ENCODE data around the gene CDKN1A. TPM values are rescaled to one million over a fixed set of nuclear protein-coding genes. Genes with fewer than 3 reads are reported as not detected.
"Not testable (repeated sequence)": the region's sequence is repeated elsewhere in the genome, so short reads cannot be mapped to it uniquely, and the experiment has no call there.

CDKN1A gene
- polyA plus RNA-seq, 10 donors, result 84.2 to 180 (median 118) TPM

DNA sequence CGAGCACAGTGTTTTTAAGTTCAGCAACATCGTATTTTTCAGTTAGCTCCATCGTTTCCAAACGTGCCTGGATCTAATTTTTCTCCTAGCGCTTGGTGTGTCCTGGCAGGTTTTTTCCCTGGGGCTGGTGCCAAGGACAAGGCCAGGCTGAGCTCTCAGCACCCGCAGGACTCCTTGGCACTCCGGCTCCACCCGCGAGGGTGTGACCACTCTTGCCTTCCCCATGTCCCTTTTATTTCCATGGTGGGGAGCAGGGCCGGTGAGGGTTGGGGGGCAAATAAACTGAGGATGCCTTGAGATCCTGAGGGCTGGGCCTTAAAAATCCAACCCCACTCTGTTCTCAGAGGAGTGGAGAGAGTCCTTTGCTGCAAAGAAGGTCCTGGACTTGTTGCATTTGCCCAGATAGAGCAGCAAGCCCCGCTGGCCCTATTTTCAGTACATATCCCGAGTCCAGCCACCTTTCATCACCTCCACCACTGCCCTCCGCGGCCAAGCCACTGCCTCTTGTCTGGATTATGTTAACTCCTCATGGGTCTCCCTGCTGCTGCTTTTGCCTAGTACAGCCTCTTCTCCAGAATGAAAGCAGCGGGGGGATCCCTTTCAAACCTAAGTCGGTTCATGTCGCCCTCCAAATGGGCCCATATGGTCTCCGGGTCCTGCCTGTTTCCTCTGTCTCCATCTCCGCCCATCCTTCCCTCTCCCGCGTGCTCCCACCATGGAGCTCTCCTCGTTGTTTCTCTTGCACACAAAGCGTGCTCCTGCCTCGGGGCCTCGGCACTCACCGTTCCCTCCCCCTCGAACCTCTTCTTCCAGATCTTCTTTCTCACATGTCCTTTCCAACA, 14.6 kb downstream of the CDKN1A start:
- DNase-seq, result no peak

DNA sequence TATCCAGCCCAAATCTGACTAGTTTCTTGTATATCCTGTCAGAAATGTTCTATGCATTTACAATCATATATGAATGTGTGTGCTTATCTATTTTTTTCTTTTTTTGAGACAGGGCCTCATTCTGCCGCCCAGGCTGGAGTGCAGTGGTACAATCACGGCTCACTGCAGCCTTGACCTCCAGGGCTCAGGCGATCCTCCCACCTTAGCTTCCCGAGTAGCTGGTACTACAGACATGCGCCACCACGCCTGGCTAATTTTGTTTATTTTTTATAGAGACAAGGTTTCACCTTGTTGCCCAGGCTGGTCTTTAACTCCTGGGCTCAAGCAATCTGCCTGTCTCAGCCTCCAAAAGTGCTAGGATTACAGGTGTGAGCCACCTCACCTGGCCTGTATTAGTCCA, 16.1 kb downstream of the CDKN1A start:
- no peak for DNase-seq

DNA sequence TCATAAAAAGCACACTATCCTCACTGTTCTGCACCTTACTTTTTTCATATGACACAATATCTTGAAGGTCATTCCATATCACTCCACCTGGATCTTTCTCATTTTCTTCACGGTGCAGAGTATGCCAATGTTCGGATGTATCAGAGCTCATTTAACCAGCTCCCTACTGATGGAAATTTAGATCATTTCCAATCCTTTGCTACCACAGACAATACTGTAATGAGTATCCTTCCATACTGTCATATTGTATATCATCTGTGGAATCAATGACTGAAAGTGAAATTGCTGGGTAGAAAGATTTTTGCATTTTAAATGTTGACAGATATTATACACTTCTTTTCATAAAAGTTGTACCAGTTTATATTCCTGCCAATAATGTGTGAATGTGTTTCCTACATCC, 16.9 kb downstream of the CDKN1A start:
- no peak for DNase-seq

DNA sequence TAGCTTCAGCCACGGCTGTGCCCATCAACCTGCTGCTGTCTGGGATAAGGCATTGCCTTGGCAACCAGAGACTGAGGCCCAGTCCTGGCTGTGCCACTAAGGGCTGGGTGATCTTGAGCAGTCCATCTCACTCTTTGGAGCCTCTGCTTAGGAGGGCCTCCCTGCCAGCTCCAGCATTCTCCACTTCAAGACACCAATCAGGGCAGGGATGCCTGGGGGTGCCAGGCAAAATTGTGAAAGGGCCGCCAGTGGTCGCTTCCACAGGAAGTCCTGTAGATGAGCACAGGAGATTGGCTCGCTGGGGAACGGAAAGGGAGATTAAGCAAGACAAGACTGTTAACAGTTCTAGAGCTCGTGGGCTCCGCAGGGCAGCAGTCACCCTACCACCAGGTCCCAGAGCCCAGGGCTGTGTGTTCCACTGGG, 19.0 kb downstream of the CDKN1A start, which contains the start of gene RAB44:
Gene RAB44, plus strand, starts transcription at position 346 of the 423 bp plus-strand sequence. CDS start 6,410 bp downstream, outside the sequence.
- DNase-seq, result no peak

DNA sequence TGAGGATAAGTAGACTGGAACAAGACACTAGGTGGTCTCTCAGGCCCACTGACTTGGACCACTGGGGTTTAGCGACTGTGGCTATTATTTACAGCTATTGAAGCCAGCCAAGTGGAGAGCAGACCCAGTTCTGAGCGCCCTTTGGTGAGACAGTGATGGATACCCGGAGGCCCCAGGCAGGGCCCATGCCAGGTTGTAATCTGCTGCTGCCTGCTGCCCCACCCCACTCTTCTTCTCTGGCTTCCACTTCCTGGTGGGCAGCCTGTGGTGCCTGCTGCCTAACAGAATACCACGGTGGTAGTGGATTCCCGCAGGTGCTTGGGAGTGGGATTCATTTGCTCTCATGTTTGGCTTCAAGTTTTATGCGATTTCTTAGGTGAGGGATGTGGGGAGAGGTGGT, 19.7 kb downstream of the CDKN1A start:
- no peak for DNase-seq

DNA sequence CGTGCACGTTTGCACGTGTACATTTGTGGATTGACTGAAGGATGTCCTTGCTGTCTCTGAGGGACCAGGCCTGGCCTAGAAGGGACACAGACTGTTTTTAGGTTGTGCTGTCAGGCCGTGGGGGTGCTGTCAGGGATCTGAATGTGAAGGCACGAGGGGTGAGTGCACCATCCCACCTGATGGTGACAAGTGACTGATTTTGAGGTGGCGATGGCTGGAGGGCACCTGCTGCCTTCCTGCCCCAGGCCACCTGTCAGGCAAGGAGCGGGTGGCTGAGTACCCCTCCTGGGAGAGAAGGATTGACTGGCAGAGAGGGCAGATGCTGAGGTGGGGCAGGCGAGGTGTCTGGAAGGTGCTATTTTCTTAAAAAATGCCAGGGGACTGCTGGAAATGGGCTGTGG, 20.4 kb downstream of the CDKN1A start:
- DNase-seq, result no peak

DNA sequence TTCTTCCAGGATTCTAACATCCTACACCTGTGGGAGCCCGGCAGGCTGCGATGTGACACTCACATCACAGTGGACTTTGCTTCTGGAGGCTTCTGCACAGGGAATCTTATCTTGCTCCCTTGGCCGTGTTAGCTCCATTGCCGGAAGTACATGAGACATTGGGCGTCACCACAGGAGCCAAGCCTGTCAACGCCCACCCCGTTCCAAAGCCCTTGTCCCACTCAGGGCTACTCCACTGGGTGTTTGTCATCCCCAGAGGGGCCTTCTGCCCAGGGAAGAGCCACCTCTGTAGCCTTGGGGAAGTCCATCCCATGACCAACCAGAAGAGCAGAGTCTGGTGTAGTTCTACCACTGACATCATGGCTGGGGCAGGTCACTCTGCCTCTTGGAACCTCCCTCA, 20.8 kb downstream of the CDKN1A start:
- DNase-seq, result no peak

DNA sequence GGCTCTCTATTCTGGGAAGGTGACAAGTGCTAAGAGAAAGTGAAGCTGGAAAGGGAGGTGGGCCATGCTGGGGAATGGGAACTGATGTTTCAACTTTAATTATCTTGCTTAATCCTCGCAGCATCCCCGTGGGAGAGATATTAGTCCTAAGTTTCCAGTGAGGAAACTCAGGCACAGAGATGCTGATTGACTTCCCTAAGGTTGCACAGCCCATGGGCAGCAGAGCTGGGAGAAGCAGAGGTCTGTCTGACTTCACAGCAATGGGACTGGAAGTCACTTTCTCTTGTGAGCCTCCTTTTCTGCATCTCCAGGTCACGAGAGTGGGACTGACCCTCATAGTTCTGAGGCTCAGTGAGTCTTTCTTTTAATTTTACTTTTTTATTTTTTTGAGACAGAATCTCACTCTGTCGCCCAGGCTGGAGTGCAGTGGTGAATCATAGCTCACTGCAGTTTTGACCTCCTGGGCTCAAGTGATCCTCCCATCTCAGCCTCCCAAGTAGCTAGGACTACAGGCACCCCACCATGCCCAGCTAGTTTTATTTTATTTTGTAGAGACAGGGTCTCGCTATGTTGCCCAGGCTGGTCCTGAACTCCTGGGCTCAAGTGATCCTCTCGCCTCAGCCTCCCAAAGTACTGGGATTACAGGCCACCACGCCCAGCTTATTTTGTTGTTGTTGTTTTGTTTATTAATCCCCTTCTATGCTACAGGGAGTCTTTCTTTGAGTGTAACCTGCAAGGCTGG, 21.7 kb downstream of the CDKN1A start:
- no peak for DNase-seq

DNA sequence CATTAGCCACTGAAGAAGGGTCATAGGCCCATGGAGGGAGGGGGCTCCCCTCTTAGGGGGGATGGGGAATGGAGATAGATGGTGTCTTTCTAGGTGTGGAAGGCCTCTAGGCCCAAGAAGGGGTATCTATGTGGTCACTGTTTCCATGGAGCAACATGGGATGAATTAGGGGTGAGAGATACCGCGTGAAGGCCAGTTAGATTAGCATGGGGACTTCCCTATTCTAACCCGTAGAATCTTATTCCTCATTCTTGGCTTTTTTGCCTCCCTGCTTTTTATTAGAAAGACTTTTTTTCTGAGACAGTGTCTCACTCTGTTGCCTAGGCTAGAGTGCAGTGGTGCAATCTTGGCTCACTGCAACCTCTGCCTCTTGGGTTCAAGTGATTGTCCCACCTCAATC, 22.3 kb downstream of the CDKN1A start:
- no peak for DNase-seq

DNA sequence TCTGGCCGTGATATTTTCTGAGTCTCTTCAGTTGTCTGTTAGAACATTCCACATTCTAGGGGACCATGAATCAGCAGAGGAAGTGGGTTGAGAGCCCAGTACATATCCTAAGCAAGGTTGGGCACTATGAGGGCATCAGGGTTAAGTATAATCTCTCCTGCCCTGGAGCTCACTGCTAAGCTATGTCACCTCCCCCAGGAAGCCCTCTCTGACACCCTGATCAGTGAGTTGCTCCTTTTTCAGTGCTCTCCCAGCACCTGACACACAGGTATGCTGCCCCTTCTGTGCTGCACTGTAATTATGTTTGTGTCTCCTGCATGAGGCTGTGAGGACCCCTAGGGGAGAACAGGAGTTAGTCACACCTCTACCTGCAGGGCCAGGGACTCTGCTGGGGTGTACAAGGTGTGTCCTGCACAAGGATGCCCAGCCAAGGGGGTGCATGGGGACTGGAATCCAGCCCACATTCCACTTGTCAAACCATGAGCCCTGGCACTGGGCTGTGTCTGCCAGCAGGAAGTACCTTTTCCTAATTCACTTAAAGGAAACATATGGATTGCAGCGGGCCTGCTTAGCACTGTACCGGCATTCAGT, 23.0 kb downstream of the CDKN1A start:
- no peak for DNase-seq

DNA sequence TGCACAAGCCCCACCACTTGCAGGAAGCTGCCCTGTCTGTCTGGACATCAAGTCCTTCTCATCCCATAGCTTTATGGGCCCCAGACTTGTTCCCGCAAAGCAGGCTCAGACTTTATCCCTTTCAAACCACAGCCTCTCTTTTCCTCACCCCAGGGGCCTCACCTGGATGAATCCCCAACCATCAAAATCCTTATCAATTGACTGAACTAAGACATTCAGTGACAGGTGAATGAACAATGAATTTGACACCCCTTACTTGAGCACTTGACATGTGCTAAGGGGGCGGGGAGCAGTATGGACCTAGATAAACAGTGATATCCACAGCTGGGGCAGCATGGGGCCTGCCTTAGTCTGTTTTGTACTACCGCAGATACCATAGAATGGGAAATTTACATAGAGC, 24.1 kb downstream of the CDKN1A start:
- DNase-seq, result no peak

DNA sequence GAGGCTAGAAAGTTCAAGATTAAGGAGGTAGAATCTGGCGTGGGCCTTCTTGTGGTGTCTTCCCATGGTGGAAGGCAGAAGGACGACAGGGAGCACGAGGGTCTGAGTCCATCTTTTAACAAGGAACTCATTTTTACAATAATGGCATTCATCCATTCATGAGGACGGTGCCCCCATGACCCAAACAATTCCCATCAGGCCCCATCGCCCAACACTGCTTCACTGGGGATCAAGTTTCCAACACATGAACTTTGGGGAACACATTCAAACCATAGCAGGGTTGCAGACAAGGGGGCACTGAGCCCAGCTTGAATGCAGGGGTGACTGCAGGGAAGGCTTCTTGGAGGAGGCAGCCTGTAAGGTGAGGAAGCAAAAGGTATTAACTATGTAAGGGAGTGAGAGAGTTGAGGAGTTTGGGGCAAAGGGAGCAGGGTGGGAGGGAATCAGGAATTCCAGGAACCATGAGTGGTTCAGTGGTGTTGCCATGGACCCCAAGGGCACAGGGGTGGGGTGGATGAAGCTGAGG, 24.6 kb downstream of the CDKN1A start:
- DNase-seq, result no peak

DNA sequence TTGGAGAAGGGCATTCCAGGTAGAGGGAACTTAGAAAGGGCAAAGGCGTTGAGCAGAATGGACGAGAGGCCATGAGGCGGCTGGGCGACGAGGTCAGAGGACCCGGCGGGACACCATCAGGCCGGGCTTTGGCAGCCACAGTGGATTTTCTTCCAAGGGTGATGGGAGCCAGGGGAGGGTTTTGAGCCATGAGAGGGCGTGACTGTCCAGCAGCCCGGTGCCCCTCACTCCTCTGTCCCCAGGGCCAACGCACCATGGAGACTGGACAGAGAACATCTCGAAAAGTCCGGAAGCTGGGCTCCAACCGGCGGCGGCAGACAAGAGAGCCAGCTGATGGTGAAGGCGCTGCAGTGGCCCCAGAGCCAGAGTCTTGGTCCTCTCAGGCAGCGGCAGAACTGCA, 25.5 kb downstream of the CDKN1A start:
- DNase-seq, result no peak

DNA sequence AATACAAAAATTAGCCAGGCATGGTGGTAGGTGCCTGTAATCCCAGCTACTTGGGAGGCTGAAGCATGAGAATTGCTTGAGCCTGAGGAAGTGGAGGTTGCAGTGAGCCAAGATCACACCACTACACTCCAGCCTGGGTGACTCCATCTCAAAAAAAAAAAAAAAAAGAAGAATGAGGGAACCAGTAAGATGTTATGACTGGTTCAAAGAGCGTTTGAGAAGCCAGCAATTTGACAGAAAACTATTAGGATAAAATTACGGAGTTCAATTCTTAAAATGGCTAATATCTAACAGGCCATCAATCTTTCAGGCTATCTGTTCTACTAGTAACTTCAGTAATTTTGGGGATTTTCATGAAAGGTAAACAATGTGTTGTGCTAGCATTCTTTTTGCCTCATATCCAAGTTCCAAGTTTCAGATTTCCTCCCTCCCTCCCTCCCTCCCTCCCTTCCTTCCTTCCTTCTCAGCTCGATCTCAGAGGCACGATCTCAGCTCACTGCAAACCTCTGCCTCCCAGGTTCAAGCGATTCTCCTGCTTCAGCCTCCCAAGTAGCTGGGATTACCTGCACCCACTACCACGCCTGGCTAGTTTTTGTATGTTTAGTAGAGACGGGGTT, 26.6 kb downstream of the CDKN1A start:
- not testable (repeated sequence) for DNase-seq

DNA sequence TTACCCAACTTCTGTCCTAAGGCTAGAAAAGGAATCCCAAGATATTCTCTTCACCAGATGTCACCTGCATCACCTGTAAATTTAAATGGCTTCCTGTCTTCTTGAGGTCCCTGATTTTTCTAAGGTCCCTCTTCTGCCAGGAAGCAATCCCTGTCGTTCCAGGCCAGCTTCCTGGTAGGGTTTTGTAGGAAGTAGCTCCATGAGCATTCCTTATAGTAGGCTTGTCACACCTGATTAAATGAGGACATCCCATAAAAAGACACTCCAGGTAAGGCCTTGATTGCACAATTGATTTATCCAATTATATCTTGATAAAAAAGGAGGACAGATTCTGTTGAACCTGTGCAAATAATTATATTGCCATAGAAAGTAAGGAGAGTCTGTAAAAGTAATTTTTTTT, 27.8 kb downstream of the CDKN1A start:
- DNase-seq, result no peak

DNA sequence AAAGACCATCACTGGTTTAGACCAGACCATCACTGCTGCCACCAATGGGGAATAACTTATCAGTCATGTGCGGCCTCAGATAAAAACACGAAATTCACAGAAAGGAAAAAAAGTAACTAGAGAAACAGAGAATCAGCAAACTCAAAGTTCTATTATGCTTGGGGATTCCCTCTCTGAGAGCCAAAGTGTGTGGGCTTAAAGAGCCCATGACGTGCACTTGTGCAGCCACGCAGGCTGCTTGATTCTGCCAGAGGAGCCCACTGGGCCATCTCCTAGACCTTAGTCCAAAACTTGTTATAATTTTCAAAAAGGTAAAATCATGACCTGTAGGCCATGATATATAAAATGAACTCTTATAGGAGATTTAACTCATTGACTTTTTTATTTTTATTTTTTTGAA, 34.3 kb downstream of the CDKN1A start:
- DNase-seq, result no peak

DNA sequence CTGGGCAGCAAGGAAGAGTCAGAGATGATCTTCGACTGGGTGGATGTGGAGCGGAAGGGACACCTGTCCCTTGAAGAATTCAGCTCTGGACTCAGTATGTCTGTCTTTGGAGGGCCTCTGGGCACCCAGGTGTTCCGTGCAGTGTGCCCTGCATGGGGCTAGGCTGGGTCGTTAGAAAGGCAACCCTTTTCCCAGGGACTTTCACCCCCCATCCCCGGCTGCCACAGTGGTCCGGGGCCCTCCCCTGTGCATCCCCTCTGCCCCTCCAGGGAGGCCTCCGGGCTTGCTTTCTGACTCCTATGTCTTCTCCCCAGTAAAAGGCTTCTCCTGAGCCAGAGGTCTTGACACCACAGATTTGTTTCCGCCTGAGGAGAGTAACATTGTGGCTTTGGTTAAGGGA, 35.3 kb downstream of the CDKN1A start:
- no peak for DNase-seq

DNA sequence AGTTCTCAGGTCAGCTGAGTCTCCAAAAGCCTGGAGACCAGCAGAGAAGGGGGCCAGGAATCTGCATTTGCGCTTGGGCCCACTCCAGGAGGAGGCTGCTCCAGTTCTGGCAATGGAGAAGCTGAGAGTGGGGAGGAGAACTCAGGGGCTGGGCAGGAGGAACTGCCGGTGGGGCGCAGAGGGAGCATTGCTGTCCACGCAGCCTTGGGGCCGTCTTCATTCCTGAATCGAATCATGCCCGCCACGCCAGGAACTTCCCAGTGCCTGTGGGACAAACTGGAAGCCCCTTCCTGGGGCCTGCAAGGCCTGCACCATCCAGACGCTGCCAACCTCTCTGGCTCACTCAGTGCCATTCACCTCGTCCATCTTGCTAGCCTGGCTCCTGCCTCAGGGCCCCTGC, 36.0 kb downstream of the CDKN1A start:
- no peak for DNase-seq

DNA sequence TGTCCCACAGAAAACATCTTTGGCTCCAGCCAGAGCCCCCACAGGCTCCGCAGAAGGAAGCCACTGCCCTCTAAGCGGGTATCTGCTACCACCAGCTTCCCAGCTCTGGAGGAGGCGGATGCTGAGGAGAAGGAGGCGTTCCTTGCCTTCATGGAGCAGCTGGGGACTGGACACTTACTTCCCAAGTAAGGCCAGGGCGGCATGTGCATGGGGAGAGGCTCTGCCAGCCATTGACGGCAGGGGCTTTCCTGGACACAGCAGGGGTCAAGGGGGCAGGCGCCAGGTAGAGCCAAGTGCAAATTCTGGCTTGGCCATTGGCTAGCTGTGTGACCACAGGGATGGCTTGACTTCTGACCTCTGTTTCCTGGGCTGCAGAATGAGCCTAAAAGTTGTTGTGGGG, 37.0 kb downstream of the CDKN1A start:
- no peak for DNase-seq

DNA sequence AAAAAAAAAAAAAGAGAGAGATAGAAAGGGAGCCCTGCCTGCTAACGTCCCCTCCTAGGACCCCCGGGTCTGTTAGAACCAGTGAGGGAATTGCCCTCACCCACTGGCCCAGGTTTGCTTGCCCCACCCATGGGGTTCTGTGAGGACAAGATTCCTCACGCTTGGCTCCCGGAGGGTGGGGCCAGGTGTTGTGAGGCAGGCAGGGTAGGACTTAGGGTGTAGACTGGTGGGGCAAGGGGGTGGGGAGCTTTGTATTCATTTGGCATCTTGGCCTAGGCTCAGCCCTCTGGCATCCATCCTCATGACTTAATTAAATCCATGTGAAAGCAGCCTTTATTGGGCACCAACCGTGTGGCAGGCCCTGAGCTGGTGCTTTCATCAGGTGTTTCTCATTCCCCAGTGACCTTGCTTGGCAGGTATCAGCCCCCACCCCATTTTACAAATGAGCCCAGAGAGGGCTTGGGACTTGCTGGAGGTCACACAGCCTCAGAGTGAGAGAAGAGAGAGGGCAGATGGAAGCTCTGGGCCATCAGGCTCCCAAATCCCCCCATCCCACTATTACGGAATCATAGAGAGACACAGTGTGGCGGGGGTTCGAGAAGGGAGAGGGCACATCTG, 38.1 kb downstream of the CDKN1A start:
- DNase-seq, result no peak

DNA sequence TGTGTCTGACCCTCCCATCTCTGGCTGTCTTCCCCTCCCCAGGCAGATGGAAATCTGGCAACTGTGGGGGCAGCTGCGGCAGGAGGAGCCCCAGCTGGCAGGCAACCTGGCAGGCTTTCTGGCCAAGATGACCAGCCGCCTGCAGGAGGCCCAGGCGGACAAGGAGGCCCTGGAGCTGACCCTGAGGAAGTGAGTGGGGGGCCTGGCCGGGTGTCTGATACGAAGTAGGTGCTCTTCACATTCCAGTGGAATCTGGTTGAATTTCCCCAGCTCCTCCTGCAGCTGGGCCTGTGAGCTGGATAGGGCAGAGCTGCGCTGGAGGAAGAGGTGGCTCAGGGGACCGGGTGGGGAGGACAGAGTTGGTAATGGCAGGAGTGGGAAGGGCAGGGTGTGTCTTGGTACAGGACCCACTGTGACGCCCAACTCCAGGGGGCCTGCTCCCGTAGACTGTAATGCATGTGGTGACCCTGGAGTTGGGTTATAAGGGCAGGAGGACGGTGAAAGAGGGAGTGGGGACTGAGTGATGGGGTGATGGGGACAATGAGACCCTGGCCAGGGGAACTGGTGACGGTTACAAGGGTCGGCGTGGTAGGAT, 38.8 kb downstream of the CDKN1A start:
- DNase-seq, result peak in 1 of 3 donors; percentile 33

Measured in muscle of back (tissue), 11 donors.